ENCODE measurements around the gene LSM10.

Gene LSM10

DNA sequence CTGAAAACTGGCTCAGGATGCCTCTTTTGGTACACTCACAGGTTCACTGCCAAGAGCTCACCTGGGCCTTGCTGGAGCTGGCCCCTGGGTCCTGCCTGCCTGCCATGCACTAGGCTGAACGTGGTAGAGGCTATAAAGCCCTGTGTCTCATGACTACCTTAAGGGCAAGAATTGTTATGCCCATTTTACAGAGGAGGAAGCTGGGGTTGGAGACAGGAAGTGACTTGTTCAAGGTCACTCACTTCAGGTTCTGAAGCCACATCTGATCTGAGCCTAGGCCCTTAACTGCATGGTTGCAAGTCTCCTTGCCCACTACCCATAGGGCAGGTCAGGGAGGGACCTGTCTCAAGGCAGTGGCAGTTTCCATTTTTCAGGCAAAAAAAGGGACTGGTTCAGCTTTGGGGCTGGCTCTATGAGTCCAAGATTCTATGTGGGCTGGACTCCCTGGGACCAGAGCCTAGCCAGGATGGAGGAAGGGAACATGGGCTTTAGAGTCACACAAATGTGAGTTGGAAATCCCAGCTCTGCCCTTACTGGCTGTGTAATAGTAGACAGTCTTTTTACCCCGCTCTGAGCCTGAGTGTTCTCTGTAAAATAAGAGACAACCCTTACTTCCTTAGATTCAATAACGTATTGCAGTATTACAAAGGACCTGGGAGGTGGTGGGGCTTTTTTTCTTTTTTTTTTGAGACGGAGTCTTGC is 19.8 kb downstream of the LSM10 start:
- TF ChIP-seq CTCF (IDR thresholded peaks at IDR 0.05; ENCODE audit: extremely low read depth, missing control alignments) = no peak
- DNase-seq (ENCODE audit: low spot score) = no peak

DNA sequence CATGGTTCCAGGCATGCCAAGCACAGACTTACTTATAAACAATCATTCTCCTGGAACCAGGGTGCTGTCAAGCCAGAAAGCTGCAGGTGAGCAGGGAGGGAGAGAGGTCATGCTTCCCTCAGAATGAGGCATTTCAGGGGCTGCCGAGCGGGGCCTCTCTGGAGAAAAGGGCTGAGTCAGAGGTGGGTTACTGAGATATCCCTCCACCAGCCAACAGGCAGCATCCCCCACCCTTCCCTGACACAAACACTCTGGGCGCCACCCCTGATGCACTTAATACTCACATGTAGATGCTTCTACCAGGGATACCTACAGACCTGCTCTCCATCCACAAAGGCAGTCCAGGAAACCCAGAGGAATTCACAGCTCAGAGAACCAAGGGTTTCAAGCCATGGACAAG is 25.1 kb downstream of the LSM10 start:
- no peak for DNase-seq (ENCODE audit: low spot score)
- no peak for TF ChIP-seq CTCF (IDR thresholded peaks at IDR 0.05; ENCODE audit: extremely low read depth, missing control alignments)

GRCh38 chr1:36369061-36369861 is 28.4 kb downstream of the LSM10 start:
- peak; percentile 80 for DNase-seq (ENCODE audit: low spot score)
- peak; percentile 80 for TF ChIP-seq CTCF (IDR thresholded peaks at IDR 0.05; ENCODE audit: extremely low read depth, missing control alignments)

DNA sequence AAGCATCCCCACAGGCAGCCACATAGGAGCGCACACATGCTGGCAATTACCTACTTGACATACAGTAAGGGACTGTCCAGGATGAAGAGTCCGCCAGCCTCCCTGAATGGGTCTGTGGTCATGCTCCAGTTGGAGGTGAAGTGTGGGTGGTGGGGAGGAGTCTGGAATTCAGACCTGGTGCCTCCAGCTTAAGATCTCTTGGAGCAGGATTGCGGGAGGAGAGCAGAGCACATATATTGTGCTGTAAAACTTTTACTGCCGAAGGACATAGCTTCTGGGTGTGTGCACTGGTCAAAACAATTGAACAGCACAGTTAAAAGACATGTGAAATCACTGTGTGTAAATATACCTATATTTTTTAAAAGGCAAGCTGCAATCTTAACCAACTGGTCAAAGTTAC is 29.9 kb downstream of the LSM10 start:
- no peak for TF ChIP-seq CTCF (IDR thresholded peaks at IDR 0.05; ENCODE audit: extremely low read depth, missing control alignments)
- DNase-seq (ENCODE audit: low spot score) = no peak

- no peak for TF ChIP-seq CTCF (IDR thresholded peaks at IDR 0.05; ENCODE audit: extremely low read depth, missing control alignments)
- no peak for DNase-seq (ENCODE audit: low spot score)
Observed at GRCh38 chr1:36367066-36367465, 30.6 kb downstream of the LSM10 start.

DNA sequence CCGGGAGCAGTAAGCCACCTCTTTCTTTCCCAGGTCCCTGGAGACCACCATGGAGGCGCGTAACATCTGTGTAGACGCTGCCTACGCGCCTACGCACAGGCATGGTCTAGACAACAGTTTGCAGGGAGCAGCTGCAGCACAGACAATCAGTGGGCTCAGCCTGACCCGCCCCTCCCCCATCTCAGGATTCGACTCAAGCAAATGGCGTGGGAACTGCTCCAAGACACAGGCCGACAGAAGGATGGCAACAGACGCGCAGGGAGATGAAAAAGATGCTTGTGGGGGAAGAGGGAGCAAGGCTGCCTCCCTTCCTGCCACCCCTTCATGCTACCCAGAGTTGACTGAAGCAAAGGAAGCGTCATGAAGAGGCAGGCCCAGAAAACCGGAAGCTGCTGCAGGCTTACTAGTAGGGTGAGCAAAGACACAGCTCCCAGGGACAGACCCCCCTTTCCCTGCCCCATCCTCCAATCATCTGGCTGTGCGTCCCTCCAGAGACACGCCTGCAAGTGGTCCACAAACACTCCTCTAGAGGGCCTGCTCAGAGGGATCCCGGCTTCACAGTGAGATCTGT is 31.5 kb downstream of the LSM10 start:
- DNase-seq (ENCODE audit: low spot score) = no peak
- no peak for TF ChIP-seq CTCF (IDR thresholded peaks at IDR 0.05; ENCODE audit: extremely low read depth, missing control alignments)

GRCh38 chr1:36365381-36365780 is 32.3 kb downstream of the LSM10 start:
- no peak for DNase-seq (ENCODE audit: low spot score)
- TF ChIP-seq CTCF (IDR thresholded peaks at IDR 0.05; ENCODE audit: extremely low read depth, missing control alignments) = no peak
